MG63 (cell line): Measurements from ENCODE around the gene RTRAF. TPM values are rescaled to one million over a fixed set of nuclear protein-coding genes. Genes with fewer than 3 reads are reported as not detected.

Experiments used
- DNase-seq: peaks from one replicate; pipeline ENCODE4 v3.0.0-alpha.2; 2020
- H3K27me3 ChIP-seq: fragments of 250-450 bp; sonication (Bioruptor Pico); 2 replicates; pipeline ENCODE4 v1.5.1; 2020; ENCODE audit warnings: mild to moderate bottlenecking, moderate library complexity
- H3K36me3 ChIP-seq: fragments of 250-450 bp; sonication (Bioruptor Pico); 2 replicates; pipeline ENCODE4 v1.5.1; 2020; ENCODE audit warnings: mild to moderate bottlenecking, moderate library complexity
- H3K4me3 ChIP-seq: fragments of 250-450 bp; sonication (Bioruptor Pico); 2 replicates; pipeline ENCODE4 v1.5.1; 2020; ENCODE audit warnings: mild to moderate bottlenecking, moderate library complexity
- H3K9me3 ChIP-seq: fragments of 250-450 bp; sonication (Bioruptor Pico); 2 replicates; pipeline ENCODE4 v1.5.1; 2020; ENCODE audit warnings: mild to moderate bottlenecking, moderate library complexity
- total RNA-seq: library from RNA; depleted of rRNA; stranded (reverse); fragments of >200 nt; shearing (Covaris generic); gene quantifications from 2 replicates; pipeline ENCODE4 v1.2.3, GENCODE V29; 2014; ENCODE audit warnings: low replicate concordance

Gene RTRAF
- total RNA-seq, 1 experiment from 2014 or later: 77.2 TPM

- Histone ChIP-seq H3K9me3 (no peaks in the 10 kb centered on the region), H3K36me3 (no peaks in the 10 kb centered on the region), H3K27me3 (no peaks in the 10 kb centered on the region), H3K4me3 (no peak overlapping the region)
- DNase-seq: peak; percentile 95
Observed at GRCh38 chr14:52031781-52032180, 42.4 kb downstream of the RTRAF start.

- Histone ChIP-seq H3K4me3 (no peak overlapping the region), H3K9me3 (no peaks in the 10 kb centered on the region), H3K27me3 (no peaks in the 10 kb centered on the region), H3K36me3 (no peaks in the 10 kb centered on the region)
- DNase-seq: peak; percentile 57
Observed at GRCh38 chr14:52032204-52032801, 43.0 kb downstream of the RTRAF start.

- DNase-seq: no peak
- H3K4me3 ChIP-seq: no peak overlapping the region
- H3K27me3 ChIP-seq: no peaks in the 10 kb centered on the region
- no peaks in the 10 kb centered on the region for H3K36me3 ChIP-seq
- no peaks in the 10 kb centered on the region for H3K9me3 ChIP-seq
Observed at GRCh38 chr14:52033101-52033642, 43.8 kb downstream of the RTRAF start.

- no peaks in the 10 kb centered on the region for H3K36me3 ChIP-seq
Observed at GRCh38 chr14:52039124-52039815, 49.9 kb downstream of the RTRAF start.

GRCh38 chr14:52040598-52040997 is 51.3 kb downstream of the RTRAF start:
- peaks cover 2% of the 10 kb centered on the region; the same call in 1 of the 2 replicates for H3K9me3 ChIP-seq
- no peaks in the 10 kb centered on the region for H3K36me3 ChIP-seq

More at GRCh38 chr14:52039124-52039815, 49.9 kb downstream of the RTRAF start:
- H3K27me3 ChIP-seq: no peaks in the 10 kb centered on the region
- H3K9me3 ChIP-seq: no peaks in the 10 kb centered on the region
- H3K4me3 ChIP-seq: no peak overlapping the region
- DNase-seq: no peak

GRCh38 chr14:52042371-52043289 is 53.3 kb downstream of the RTRAF start:
- H3K27me3 ChIP-seq: no peaks in the 10 kb centered on the region
- H3K36me3 ChIP-seq: no peaks in the 10 kb centered on the region

More at GRCh38 chr14:52040598-52040997, 51.3 kb downstream of the RTRAF start:
- H3K4me3 ChIP-seq: no peak overlapping the region
- no peak for DNase-seq
- no peaks in the 10 kb centered on the region for H3K27me3 ChIP-seq

GRCh38 chr14:52043690-52044089 is 54.3 kb downstream of the RTRAF start:
- no peak overlapping the region for H3K4me3 ChIP-seq
- H3K27me3 ChIP-seq: no peaks in the 10 kb centered on the region
- peaks cover 2% of the 10 kb centered on the region; the same call in 1 of the 2 replicates for H3K9me3 ChIP-seq
- DNase-seq: no peak
- H3K36me3 ChIP-seq: no peaks in the 10 kb centered on the region

More at GRCh38 chr14:52042371-52043289, 53.3 kb downstream of the RTRAF start:
- DNase-seq: no peak
- H3K9me3 ChIP-seq: peaks cover 2% of the 10 kb centered on the region; the same call in 1 of the 2 replicates
- no peak overlapping the region for H3K4me3 ChIP-seq

GRCh38 chr14:52044791-52045522 is 55.6 kb downstream of the RTRAF start:
- DNase-seq: peak; percentile 65
- Histone ChIP-seq H3K9me3 (peaks cover 2% of the 10 kb centered on the region; the same call in 1 of the 2 replicates), H3K36me3 (no peaks in the 10 kb centered on the region), H3K4me3 (no peak overlapping the region), H3K27me3 (no peaks in the 10 kb centered on the region)

- Histone ChIP-seq H3K27me3 (no peaks in the 10 kb centered on the region), H3K4me3 (no peak overlapping the region), H3K9me3 (peaks cover 2% of the 10 kb centered on the region; the same call in 1 of the 2 replicates), H3K36me3 (no peaks in the 10 kb centered on the region)
- DNase-seq: no peak
Observed at GRCh38 chr14:52046376-52046917, 57.1 kb downstream of the RTRAF start.

- peaks cover 2% of the 10 kb centered on the region; the same call in 1 of the 2 replicates for H3K9me3 ChIP-seq
- no peak overlapping the region for H3K4me3 ChIP-seq
- no peak for DNase-seq
Observed at GRCh38 chr14:52048116-52048515, 58.8 kb downstream of the RTRAF start.

GRCh38 chr14:52048641-52049204 is 59.4 kb downstream of the RTRAF start:
- Histone ChIP-seq H3K27me3 (no peaks in the 10 kb centered on the region), H3K9me3 (peaks cover 2% of the 10 kb centered on the region; the same call in 1 of the 2 replicates), H3K36me3 (no peaks in the 10 kb centered on the region), H3K4me3 (no peak overlapping the region)
- peak; percentile 95 for DNase-seq

More at GRCh38 chr14:52048116-52048515, 58.8 kb downstream of the RTRAF start:
- Histone ChIP-seq H3K27me3 (no peaks in the 10 kb centered on the region), H3K36me3 (no peaks in the 10 kb centered on the region)

GRCh38 chr14:52049271-52049670 is 59.9 kb downstream of the RTRAF start:
- H3K4me3 ChIP-seq: no peak overlapping the region
- no peak for DNase-seq
- H3K27me3 ChIP-seq: no peaks in the 10 kb centered on the region
- peaks cover 2% of the 10 kb centered on the region; the same call in 1 of the 2 replicates for H3K9me3 ChIP-seq
- no peaks in the 10 kb centered on the region for H3K36me3 ChIP-seq

- Histone ChIP-seq H3K9me3 (peaks cover under 1% of the 10 kb centered on the region; the same call in 1 of the 2 replicates), H3K36me3 (no peaks in the 10 kb centered on the region), H3K27me3 (no peaks in the 10 kb centered on the region), H3K4me3 (no peak overlapping the region)
- DNase-seq: no peak
Observed at GRCh38 chr14:52049721-52050588, 60.6 kb downstream of the RTRAF start.

GRCh38 chr14:52051251-52051650 is 61.9 kb downstream of the RTRAF start:
- no peak for DNase-seq
- Histone ChIP-seq H3K27me3 (no peaks in the 10 kb centered on the region), H3K9me3 (no peaks in the 10 kb centered on the region), H3K36me3 (no peaks in the 10 kb centered on the region), H3K4me3 (no peak overlapping the region)

- no peaks in the 10 kb centered on the region for H3K27me3 ChIP-seq
- H3K9me3 ChIP-seq: no peaks in the 10 kb centered on the region
- DNase-seq: no peak
- H3K36me3 ChIP-seq: no peaks in the 10 kb centered on the region
- no peak overlapping the region for H3K4me3 ChIP-seq
Observed at GRCh38 chr14:52051871-52052270, 62.5 kb downstream of the RTRAF start.
